Psoas muscle (tissue), 8 donors: Measurements from ENCODE around the gene CSF3R. TPM values are rescaled to one million over a fixed set of nuclear protein-coding genes. Genes with fewer than 3 reads are reported as not detected.

Source experiments
- ATAC-seq, 4 donors: fragments of 200-7000 bp; cut with Tn5 transposase; one replicate each; pipeline ENCODE4 v1.9.1; 2020; ENCODE audit warnings: moderate library complexity in 3 of 4, mild to moderate bottlenecking in 2 of 4
- DNase-seq, 2 donors: peaks; one replicate each; pipeline ENCODE4 v3.0.0-alpha.2; 2020
- H3K27ac ChIP-seq: fragments of 200-600 bp; one replicate; pipeline ENCODE4 v1.8.0; 2022
- H3K27me3 ChIP-seq, 3 donors: fragments of 200-600 bp in 1 of 3; one replicate each; pipeline versions ENCODE4 v1.6.1 to v1.8.0; 2013 to 2022; ENCODE audit warnings: low read length in 2 of 3, mild to moderate bottlenecking in 2 of 3, moderate library complexity in 1 of 3; ENCODE audit not compliant: insufficient read depth in 3 of 3
- H3K36me3 ChIP-seq, 2 donors: fragments of 200-600 bp in 1 of 2; one replicate each; pipeline versions ENCODE4 v1.6.1 to v1.8.0; 2013 to 2022; ENCODE audit warnings: low read depth in 1 of 2, mild to moderate bottlenecking in 1 of 2, moderate library complexity in 1 of 2; ENCODE audit not compliant: insufficient read depth in 1 of 2
- H3K4me1 ChIP-seq: fragments of 200-600 bp; one replicate; pipeline ENCODE4 v1.8.0; 2022
- H3K4me3 ChIP-seq: fragments of 200-600 bp; one replicate; pipeline ENCODE4 v1.8.0; 2022; ENCODE audit warnings: mild to moderate bottlenecking
- H3K9me3 ChIP-seq: fragments of 200-600 bp; one replicate; pipeline ENCODE4 v1.8.0; 2022
- CTCF ChIP-seq: fragments of 200-600 bp; IDR thresholded peaks from one replicate; pipeline ENCODE4 v1.8.0; 2022; ENCODE audit warnings: antibody characterized with exemption
- WGBS, 3 donors: extraction: QIAGEN DNeasy Blood & Tissue Kit; methylation state at CpG; one replicate each; pipeline versions ENCODE4 v1.1.6 to v1.1.7; 2013; 5-methylcytosine and 5-hydroxymethylcytosine counted together
- intact Hi-C, 2 donors: fragments of 100-400 bp; cut with DNase I; formaldehyde crosslinking; loops; one replicate each; pipeline versions ENCODE4 v1.11.0 to v1.14.2; 2022
- polyA plus RNA-seq, 3 donors: library from polyadenylated mRNA; stranded (reverse); fragments of 200-250 nt; gene quantifications; one replicate each; pipeline ENCODE4 v1.2.3, GENCODE V29; 2013
- total RNA-seq, 4 donors: library from RNA; stranded (reverse); fragmentation: NEBNext Ultra II Directional in 2 of 4; extraction: Animal tissue kit (Norgen Biotek cat#: 25700) in 2 of 4; gene quantifications; one replicate each; pipeline versions ENCODE4 v1.2.1 to v1.2.4, GENCODE V29; 2021 to 2023
- donor health status: healthy with polysubstance abuse.
- donor health status: DM: no; HTN: no; CAD: no; lungs with moderate emphysema.
- donor health status: Bipolar disorder and iron deficiency.
- donor health status: healthy.
- donor health status: DM: yes; HTN: yes; CAD: no.
- donor health status: DM: no; HTN: no; CAD: no.
- donor health status: DM: no; HTN: no; CAD: no.
- donor health status: DM: yes; HTN: yes; CAD: no.

The CSF3R gene
- total and polyA plus RNA-seq, 7 donors, result 0.52 to 6.5 (median 1.9) TPM

- H3K27ac ChIP-seq, result no peak overlapping the region
- no peaks in the 10 kb centered on the region for H3K4me1 ChIP-seq
- H3K4me3 ChIP-seq, result no peak overlapping the region
- intact Hi-C loops, result no loop called here
- H3K27me3 ChIP-seq, result no peaks in the 10 kb centered on the region
- DNase-seq (no peak), ATAC-seq (no peak)
- no peak for TF ChIP-seq CTCF
- no peaks in the 10 kb centered on the region for H3K9me3 ChIP-seq
- no peaks in the 10 kb centered on the region for H3K36me3 ChIP-seq
- WGBS, 3 donors, result 82 to 88% (median 85%) methylated on average over 2 of the region's 2 CpGs
These were observed 13.6 kb downstream of the CSF3R start for GRCh38 chr1:36469163-36469562.

- no peak for DNase-seq
These were observed 14.8 kb downstream of the CSF3R start for GRCh38 chr1:36467700-36468455.

GRCh38 chr1:36467027-36467410 is 15.7 kb downstream of the CSF3R start:
- DNase-seq (no peak), ATAC-seq (no peak)
- Histone ChIP-seq H3K9me3 (no peaks in the 10 kb centered on the region), H3K27ac (no peak overlapping the region), H3K36me3 (peaks cover 5% of the 10 kb centered on the region in 2 donors), H3K4me1 (peaks cover 9% of the 10 kb centered on the region), H3K27me3 (no peaks in the 10 kb centered on the region), H3K4me3 (no peak overlapping the region)
- intact Hi-C loops, result no loop called here
- 88 to 92% (median 89%) methylated on average over 4 of the region's 4 CpGs for WGBS, 3 donors
- no peak for TF ChIP-seq CTCF

More at GRCh38 chr1:36467700-36468455, 14.8 kb downstream of the CSF3R start:
- WGBS, 3 donors, result 85 to 87% (median 85%) methylated on average over 10 of the region's 10 CpGs
- peaks cover 7% of the 10 kb centered on the region for H3K4me1 ChIP-seq
- ATAC-seq, result no peak
- H3K27ac ChIP-seq, result no peak overlapping the region
- H3K27me3 ChIP-seq, result no peaks in the 10 kb centered on the region
- TF ChIP-seq CTCF, result no peak
- intact Hi-C loops, result no loop called here
- H3K4me3 ChIP-seq, result no peak overlapping the region
- H3K9me3 ChIP-seq, result no peaks in the 10 kb centered on the region
- H3K36me3 ChIP-seq, result no peaks in the 10 kb centered on the region

GRCh38 chr1:36466370-36467026 is 16.2 kb downstream of the CSF3R start:
- no peak overlapping the region for H3K27ac ChIP-seq
- ATAC-seq, result no peak
- H3K36me3 ChIP-seq, result peaks cover 5 to 10% of the 10 kb centered on the region in 2 donors
- WGBS, 3 donors, result 78 to 83% (median 81%) methylated on average over 12 of the region's 12 CpGs
- H3K9me3 ChIP-seq, result no peaks in the 10 kb centered on the region
- peaks cover 9% of the 10 kb centered on the region for H3K4me1 ChIP-seq
- no peak for TF ChIP-seq CTCF
- intact Hi-C loops, result no loop called here
- H3K27me3 ChIP-seq, result no peaks in the 10 kb centered on the region
- DNase-seq, result no peak
- H3K4me3 ChIP-seq, result no peak overlapping the region
